GM20431 (cell line): ENCODE data around the gene CFAP54.
"Not testable (repeated sequence)": the region's sequence is repeated elsewhere in the genome, so short reads cannot be mapped to it uniquely, and the experiment has no call there.

Experiments used
- in situ Hi-C: fragments of 300-500 bp; cut with MseI, MboI; formaldehyde crosslinking; loops from one replicate; pipeline ENCODE4 v1.15.0; 2020; ENCODE audit warnings: low sequenced_read_pairs; ENCODE audit not compliant: unreplicated experiment

The CFAP54 gene

GRCh38 chr12:96714199-96714598, 224.8 kb downstream of the CFAP54 start:
- in situ Hi-C loops = no loop called here

- in situ Hi-C loops = no loop called here
Observed at GRCh38 chr12:96719660-96720362, 230.4 kb downstream of the CFAP54 start.

- in situ Hi-C loops = no loop called here
Observed at GRCh38 chr12:96720363-96720705, 231.0 kb downstream of the CFAP54 start.

GRCh38 chr12:96729466-96729865, 240.1 kb downstream of the CFAP54 start:
- in situ Hi-C loops = not testable (repeated sequence)

GRCh38 chr12:96729886-96730285, 240.5 kb downstream of the CFAP54 start:
- in situ Hi-C loops = no loop called here

- in situ Hi-C loops = no loop called here
Observed at GRCh38 chr12:96743606-96744005, 254.2 kb downstream of the CFAP54 start.

GRCh38 chr12:96749999-96750398, 260.6 kb downstream of the CFAP54 start:
- in situ Hi-C loops = no loop called here

- in situ Hi-C loops = no loop called here
Observed at GRCh38 chr12:96751626-96752025, 262.2 kb downstream of the CFAP54 start.

GRCh38 chr12:96752211-96752610, 262.8 kb downstream of the CFAP54 start:
- in situ Hi-C loops = no loop called here

GRCh38 chr12:96766232-96766631, 276.9 kb downstream of the CFAP54 start:
- in situ Hi-C loops = no loop called here

GRCh38 chr12:96769400-96769799, 280.0 kb downstream of the CFAP54 start:
- in situ Hi-C loops = no loop called here

GRCh38 chr12:96770219-96771102, 281.1 kb downstream of the CFAP54 start:
- in situ Hi-C loops = no loop called here

- in situ Hi-C loops = no loop called here
Observed at GRCh38 chr12:96773031-96773430, 283.7 kb downstream of the CFAP54 start.

GRCh38 chr12:96774496-96775256, 285.3 kb downstream of the CFAP54 start:
- in situ Hi-C loops = no loop called here

GRCh38 chr12:96776908-96777307, 287.5 kb downstream of the CFAP54 start:
- in situ Hi-C loops = no loop called here

GRCh38 chr12:96780330-96780729, 291.0 kb downstream of the CFAP54 start:
- in situ Hi-C loops = no loop called here

- in situ Hi-C loops = no loop called here
Observed at GRCh38 chr12:96786791-96787190, 297.4 kb downstream of the CFAP54 start.

GRCh38 chr12:96803969-96804368, 314.6 kb downstream of the CFAP54 start:
- in situ Hi-C loops = no loop called here

GRCh38 chr12:96806272-96806671, 316.9 kb downstream of the CFAP54 start:
- in situ Hi-C loops = no loop called here

- in situ Hi-C loops = no loop called here
Observed at GRCh38 chr12:96807741-96808140, 318.4 kb downstream of the CFAP54 start.

GRCh38 chr12:96808587-96808986, 319.2 kb downstream of the CFAP54 start:
- in situ Hi-C loops = no loop called here
